HG03175 (cell line): ENCODE results near the gene MEIOC.

ENCODE experiments used
- ATAC-seq: cut with Tn5 transposase; IDR thresholded peaks from one replicate; pipeline ENCODE4 v1.9.1; 2021; ENCODE audit warnings: mild to moderate bottlenecking, moderate library complexity; ENCODE audit not compliant: unreplicated experiment

MEIOC gene

DNA sequence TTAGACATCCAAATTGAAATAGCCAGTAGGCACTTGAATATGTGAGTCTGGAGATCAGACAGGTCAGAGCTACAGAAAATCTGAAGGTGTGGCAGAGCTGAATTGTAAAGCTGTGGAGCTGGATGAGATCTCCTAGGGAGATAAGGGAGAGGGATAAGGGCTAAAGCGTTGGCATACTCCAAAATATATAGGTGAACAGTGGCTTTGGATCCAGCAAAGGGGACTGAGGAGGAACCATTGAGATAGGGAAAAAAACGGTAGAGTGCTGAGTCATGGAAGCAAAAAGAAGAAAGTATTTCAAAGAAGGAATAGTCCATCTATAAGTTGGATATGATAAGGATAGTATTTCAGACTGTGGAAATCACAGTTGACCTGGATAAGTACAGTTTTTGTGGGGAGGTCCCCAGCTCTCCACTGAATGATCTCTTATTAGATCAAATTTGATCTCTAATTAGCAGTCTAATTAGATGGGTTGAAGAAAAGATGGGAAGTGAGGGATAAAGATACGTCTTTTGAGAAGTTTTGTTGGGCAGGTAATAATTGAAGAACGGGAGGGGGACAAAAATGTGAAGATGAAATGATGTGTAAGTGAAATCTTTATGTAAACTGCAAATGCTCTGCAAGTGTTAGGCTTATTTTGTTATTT is 51.6 kb downstream of the MEIOC start:
- ATAC-seq = no peak

DNA sequence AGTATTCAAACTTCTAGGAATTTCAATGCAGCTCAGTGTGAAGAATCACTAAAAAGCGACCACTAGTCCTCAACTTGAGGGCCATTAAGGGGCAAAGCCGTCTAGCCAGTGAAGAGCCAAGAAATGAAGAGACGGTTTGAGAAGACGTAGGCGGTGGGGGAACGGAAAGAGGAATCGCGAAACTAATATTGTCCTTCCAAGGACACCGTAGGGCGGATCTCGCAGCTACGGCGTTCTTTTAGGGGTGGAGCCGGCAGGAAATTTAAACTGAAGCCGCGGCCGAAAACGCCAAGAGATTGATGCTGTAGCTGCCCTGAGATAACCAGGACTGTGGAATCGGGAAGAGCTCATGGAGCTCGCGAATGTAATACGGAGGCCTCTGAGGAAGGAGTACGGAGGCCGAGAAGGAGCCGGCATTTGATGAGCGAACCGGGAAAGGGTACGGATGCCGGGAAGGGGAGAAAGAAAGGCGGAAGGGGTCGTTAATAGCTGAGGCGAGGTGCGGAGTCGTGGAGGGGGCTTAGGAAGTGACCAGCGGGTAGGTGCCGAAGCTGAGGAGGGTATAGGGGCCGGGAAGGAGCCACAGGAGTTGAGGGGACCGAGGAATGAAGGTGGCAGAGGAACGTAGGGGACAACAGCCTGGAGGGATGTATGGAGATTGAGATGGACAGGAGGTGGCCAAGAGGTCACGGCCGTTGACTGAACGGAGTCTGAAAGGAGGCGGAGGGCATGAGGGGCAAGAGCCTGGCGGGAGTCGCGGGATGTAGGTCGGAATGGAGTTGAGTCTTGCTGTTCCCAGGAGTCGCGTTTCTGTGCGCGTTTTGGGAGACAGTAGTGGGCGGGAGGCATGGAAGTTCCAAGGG is 52.4 kb downstream of the MEIOC start, which contains the start of gene DBF4B:
DBF4B (plus strand) TSS at position 265 of the 863 bp plus-strand sequence; CDS start at position 421, 156 bp downstream.
- ATAC-seq = peak; percentile 56

DNA sequence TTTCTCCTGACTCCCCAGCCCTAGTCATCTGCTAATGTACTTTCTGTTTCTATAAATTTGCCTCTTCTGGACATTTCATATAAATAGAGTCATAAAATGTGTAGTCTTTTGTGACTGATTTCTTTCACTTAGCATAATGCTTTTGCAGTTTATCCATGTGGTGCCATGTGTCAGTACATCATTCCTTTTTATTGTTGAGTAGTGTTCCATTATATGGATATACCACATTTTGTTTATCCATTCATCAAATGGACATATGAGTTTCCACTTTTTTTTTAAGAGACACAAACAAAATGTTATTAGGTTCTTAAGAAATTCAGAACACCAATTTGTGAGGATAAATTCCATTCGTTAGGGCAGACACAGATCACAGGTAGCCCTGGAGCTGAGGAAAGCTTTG is 63.2 kb downstream of the MEIOC start:
- ATAC-seq = no peak

DNA sequence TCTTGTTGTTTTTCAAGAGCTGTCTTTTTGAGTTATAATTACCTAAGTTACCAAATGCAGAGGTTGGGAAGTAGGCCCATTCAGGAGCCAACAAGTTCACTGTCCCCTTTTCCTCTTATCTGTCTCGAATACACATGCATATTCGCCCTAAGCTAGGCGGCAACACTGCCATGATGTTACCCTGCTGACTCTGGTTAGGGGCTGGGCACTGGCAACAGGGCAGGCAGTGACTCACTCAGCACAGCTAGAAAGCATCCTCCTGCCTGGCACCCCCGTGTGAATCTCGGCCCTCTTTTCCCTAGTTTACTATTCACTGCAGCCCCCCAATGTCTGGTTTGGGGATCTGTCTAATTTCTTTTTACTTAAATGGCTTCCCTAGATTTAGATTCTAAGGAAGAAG is 66.0 kb downstream of the MEIOC start:
- ATAC-seq = no peak
